Caco-2 (cell line): ENCODE results near the gene PTPRO. TPM values are rescaled to one million over a fixed set of nuclear protein-coding genes. Genes with fewer than 3 reads are reported as not detected.

Experiments
- BruUV-seq: library from RNA; stranded (reverse); fragments of 400-500 nt; replicated peaks from 2 replicates; lab custom pipeline; 2021; lab: Mats Ljungman, UMichigan
- CTCF ChIA-PET: fragments of 300-600 bp; sonication (Branson Sonifier 250); formaldehyde crosslinking; loops from one replicate; lab custom pipeline; 2022; ENCODE audit warnings: antibody characterized with exemption; lab: Charles Lee
- POLR2A ChIA-PET: fragments of 300-600 bp; sonication (Branson Sonifier 250); formaldehyde crosslinking; loops from one replicate; lab custom pipeline; 2022; ENCODE audit warnings: antibody characterized with exemption; lab: Charles Lee
- DNase-seq, 2 experiments: peaks; one replicate each; pipeline versions ENCODE4 v3.0.0 to v3.0.0-alpha.2; 2020 to 2022
- H3K27me3 ChIP-seq: replicated peaks from 2 replicates; pipeline ENCODE4 v1.6.0; 2011; ENCODE audit warnings: low read length; ENCODE audit not compliant: control insufficient read depth, insufficient read depth
- H3K36me3 ChIP-seq: 2 replicates; pipeline ENCODE4 v1.5.1; 2011; ENCODE audit warnings: low read length; ENCODE audit not compliant: control insufficient read depth, insufficient read depth
- H3K4me1 ChIP-seq: fragments of 250-450 bp; sonication (Bioruptor Pico); 2 replicates; pipeline ENCODE4 v1.5.1; 2020; ENCODE audit warnings: mild to moderate bottlenecking
- H3K4me3 ChIP-seq: 2 replicates; pipeline ENCODE4 v1.5.1; 2011; ENCODE audit warnings: low read depth, mild to moderate bottlenecking, control low read depth, low read length
- H3K9me3 ChIP-seq: fragments of 250-450 bp; sonication (Bioruptor Pico); 2 replicates; pipeline ENCODE4 v1.5.1; 2020; ENCODE audit warnings: mild to moderate bottlenecking, moderate library complexity
- H3K27ac Mint-ChIP-seq: one replicate; pipeline ENCODE4 v1.8.0; 2022; ENCODE audit warnings: mixed read lengths; ENCODE audit not compliant: unreplicated experiment
- H3K27me3 Mint-ChIP-seq: one replicate; pipeline ENCODE4 v1.8.0; 2022; ENCODE audit warnings: mixed read lengths; ENCODE audit not compliant: insufficient read depth, unreplicated experiment
- H3K36me3 Mint-ChIP-seq: one replicate; pipeline ENCODE4 v1.8.0; 2022; ENCODE audit warnings: mild to moderate bottlenecking, mixed read lengths; ENCODE audit not compliant: insufficient read depth, unreplicated experiment
- H3K4me1 Mint-ChIP-seq: one replicate; pipeline ENCODE4 v1.8.0; 2022; ENCODE audit warnings: low read depth, mixed read lengths; ENCODE audit not compliant: unreplicated experiment
- H3K4me3 Mint-ChIP-seq: one replicate; pipeline ENCODE4 v1.8.0; 2022; ENCODE audit warnings: mild to moderate bottlenecking, moderate library complexity, mixed read lengths; ENCODE audit not compliant: unreplicated experiment
- H3K9me3 Mint-ChIP-seq: one replicate; pipeline ENCODE4 v1.8.0; 2022; ENCODE audit warnings: mixed read lengths; ENCODE audit not compliant: unreplicated experiment
- CTCF ChIP-seq, 2 experiments: fragments of 200-600 bp in 1 of 2; IDR thresholded peaks; 1 replicate in 1 of 2; 2 replicates in 1 of 2; pipeline versions ENCODE4 v1.5.1 to v1.8.0; 2011 to 2022; ENCODE audit warnings: antibody characterized with exemption in 1 of 2, control low read depth in 1 of 2, inconsistent platforms in 1 of 2, low read depth in 1 of 2, low read length in 1 of 2, mild to moderate bottlenecking in 1 of 2, moderate library complexity in 1 of 2; ENCODE audit not compliant: insufficient read depth in 1 of 2, severe bottlenecking in 1 of 2, unreplicated experiment in 1 of 2
- intact Hi-C: fragments of 100-400 bp; cut with micrococcal nuclease; formaldehyde crosslinking; loops from one replicate; pipeline ENCODE4 v1.10.0; 2022; ENCODE audit not compliant: unreplicated experiment
- total RNA-seq: library from RNA; stranded (reverse); gene quantifications from 2 replicates; pipeline ENCODE4 v1.2.3, GENCODE V29; 2022

The PTPRO gene
- total RNA-seq, 1 experiment from 2014 or later = not detected

- Histone ChIP-seq H3K27me3 (no peaks in the 10 kb centered on the region), H3K9me3 (no peaks in the 10 kb centered on the region), H3K36me3 (no peaks in the 10 kb centered on the region), H3K4me1 (no peaks in the 10 kb centered on the region), H3K4me3 (no peak overlapping the region)
- intact Hi-C loops = no loop called here
- ChIA-PET CTCF (no interaction called here), POLR2A (no interaction called here)
- Mint-ChIP-seq H3K9me3 (peaks cover 23% of the 10 kb centered on the region), H3K27ac (no peak overlapping the region), H3K36me3 (no peaks in the 10 kb centered on the region), H3K4me3 (no peak overlapping the region), H3K27me3 (no peaks in the 10 kb centered on the region), H3K4me1 (no peaks in the 10 kb centered on the region)
- TF ChIP-seq CTCF (IDR thresholded peaks at IDR 0.05; ENCODE audit: insufficient read depth in 1 of 2, low read depth in 1 of 2, low read length in 1 of 2, severe bottlenecking in 1 of 2, unreplicated experiment in 1 of 2) = no peak
- no TSS peak for BruUV-seq
- no peak for DNase-seq
Observed at GRCh38 chr12:15304296-15304695, 18.0 kb upstream of the PTPRO start.

GRCh38 chr12:15306605-15307004 is 15.7 kb upstream of the PTPRO start:
- Mint-ChIP-seq H3K4me1 (no peaks in the 10 kb centered on the region), H3K36me3 (no peaks in the 10 kb centered on the region), H3K4me3 (no peak overlapping the region), H3K27ac (no peak overlapping the region), H3K9me3 (peaks cover 10% of the 10 kb centered on the region), H3K27me3 (peaks cover 8% of the 10 kb centered on the region)
- Histone ChIP-seq H3K9me3 (no peaks in the 10 kb centered on the region), H3K4me3 (no peak overlapping the region), H3K4me1 (no peaks in the 10 kb centered on the region), H3K36me3 (no peaks in the 10 kb centered on the region), H3K27me3 (no peaks in the 10 kb centered on the region)
- intact Hi-C loops = no loop called here
- no peak for TF ChIP-seq CTCF (IDR thresholded peaks at IDR 0.05; ENCODE audit: insufficient read depth in 1 of 2, low read depth in 1 of 2, low read length in 1 of 2, severe bottlenecking in 1 of 2, unreplicated experiment in 1 of 2)
- CTCF ChIA-PET = no interaction called here
- POLR2A ChIA-PET = no interaction called here
- BruUV-seq = no TSS peak
- no peak for DNase-seq

- H3K4me3 Mint-ChIP-seq = no peak overlapping the region
- intact Hi-C loops = no loop called here
- POLR2A ChIA-PET = no interaction called here
- no peaks in the 10 kb centered on the region; the same call in 1 of the 2 replicates for H3K9me3 ChIP-seq
- no peaks in the 10 kb centered on the region for H3K36me3 Mint-ChIP-seq
- H3K27me3 Mint-ChIP-seq = peaks cover 10% of the 10 kb centered on the region
- CTCF ChIA-PET = no interaction called here
- H3K36me3 ChIP-seq = no peaks in the 10 kb centered on the region
- TF ChIP-seq CTCF (IDR thresholded peaks at IDR 0.05; ENCODE audit: insufficient read depth in 1 of 2, low read depth in 1 of 2, low read length in 1 of 2, severe bottlenecking in 1 of 2, unreplicated experiment in 1 of 2) = no peak
- no peaks in the 10 kb centered on the region for H3K4me1 Mint-ChIP-seq
- no peak overlapping the region for H3K4me3 ChIP-seq
- no TSS peak for BruUV-seq
- H3K4me1 ChIP-seq = no peaks in the 10 kb centered on the region
- H3K27me3 ChIP-seq = no peaks in the 10 kb centered on the region
- no peak overlapping the region for H3K27ac Mint-ChIP-seq
- no peak for DNase-seq
- H3K9me3 Mint-ChIP-seq = peaks cover 10% of the 10 kb centered on the region
Observed at GRCh38 chr12:15307079-15307478, 15.2 kb upstream of the PTPRO start.
